GM23248 (cell line): ENCODE data around the gene NTHL1. TPM values are rescaled to one million over a fixed set of nuclear protein-coding genes. Genes with fewer than 3 reads are reported as not detected.

Experiments used
- DNase-seq: peaks from one replicate; pipeline ENCODE4 v3.0.0-alpha.2; 2015
- H2AFZ ChIP-seq: fragments of 200-600 bp; sonication (generic); 2 replicates; pipeline ENCODE4 v1.6.1; 2016; ENCODE audit warnings: antibody characterized with exemption
- H3F3A ChIP-seq: fragments of 200-600 bp; sonication (generic); 2 replicates; pipeline ENCODE4 v1.6.1; 2016; ENCODE audit warnings: mild to moderate bottlenecking, antibody characterized with exemption, mixed run types; ENCODE audit not compliant: insufficient read depth
- H3K27ac ChIP-seq: fragments of 200-600 bp; sonication (generic); 2 replicates; pipeline ENCODE4 v1.5.1; 2016; ENCODE audit warnings: mild to moderate bottlenecking
- H3K27me3 ChIP-seq: fragments of 200-600 bp; sonication (generic); replicated peaks from 2 replicates; pipeline ENCODE4 v1.6.1; 2016; ENCODE audit warnings: mild to moderate bottlenecking; ENCODE audit not compliant: insufficient read depth
- H3K36me3 ChIP-seq: fragments of 200-600 bp; sonication (generic); 2 replicates; pipeline ENCODE4 v1.6.1; 2016; ENCODE audit warnings: low read depth, mild to moderate bottlenecking
- H3K4me1 ChIP-seq: fragments of 200-600 bp; sonication (generic); 2 replicates; pipeline ENCODE4 v1.6.1; 2016; ENCODE audit warnings: mild to moderate bottlenecking; ENCODE audit not compliant: insufficient read depth
- H3K4me2 ChIP-seq: fragments of 200-600 bp; sonication (generic); one replicate; pipeline ENCODE4 v1.6.1; 2016; ENCODE audit warnings: mild to moderate bottlenecking; ENCODE audit not compliant: unreplicated experiment
- H3K4me3 ChIP-seq: fragments of 200-600 bp; sonication (generic); 2 replicates; pipeline ENCODE4 v1.5.1; 2016; ENCODE audit warnings: mild to moderate bottlenecking
- H3K79me2 ChIP-seq: fragments of 200-600 bp; sonication (generic); 2 replicates; pipeline ENCODE4 v1.6.1; 2016; ENCODE audit warnings: mild to moderate bottlenecking; ENCODE audit not compliant: insufficient read depth
- H3K9ac ChIP-seq: fragments of 200-600 bp; sonication (generic); 2 replicates; pipeline ENCODE4 v1.6.1; 2016; ENCODE audit warnings: mild to moderate bottlenecking
- H3K9me2 ChIP-seq: fragments of 200-600 bp; sonication (generic); 2 replicates; pipeline ENCODE4 v1.6.1; 2016; ENCODE audit warnings: mixed run types, mild to moderate bottlenecking, moderate library complexity; ENCODE audit not compliant: insufficient read depth
- H3K9me3 ChIP-seq: fragments of 200-600 bp; sonication (generic); one replicate; pipeline ENCODE4 v1.6.1; 2017; ENCODE audit warnings: low read depth
- H4K20me1 ChIP-seq: fragments of 200-600 bp; sonication (generic); 2 replicates; pipeline ENCODE4 v1.6.0; 2016; ENCODE audit not compliant: insufficient read depth
- EZH2 ChIP-seq: fragments of 200-600 bp; sonication (generic); IDR thresholded peaks from 2 replicates; pipeline ENCODE4 v1.6.1; 2018; ENCODE audit warnings: antibody characterized with exemption, mild to moderate bottlenecking; ENCODE audit not compliant: insufficient read depth, poor library complexity, severe bottlenecking
- EZH2phosphoT487 ChIP-seq: fragments of 200-600 bp; sonication (generic); IDR thresholded peaks from 2 replicates; pipeline ENCODE4 v1.6.1; 2018; ENCODE audit warnings: antibody characterized with exemption, moderate library complexity, mild to moderate bottlenecking, low read depth; ENCODE audit not compliant: insufficient read depth
- WGBS, 2 experiments: methylation state at CpG; one replicate each; pipeline ENCODE4 v1.1.6; 2015 to 2017; ENCODE audit warnings: low lambda C conversion rate in 2 of 2, low coverage in 1 of 2; ENCODE audit errors: missing lambda C conversion rate in 2 of 2; 5-methylcytosine and 5-hydroxymethylcytosine counted together
- in situ Hi-C: fragments of 300-500 bp; cut with MboI; formaldehyde crosslinking; loops from 2 replicates; pipeline ENCODE4 v1.15.0; 2020
- polyA plus RNA-seq: library from polyadenylated mRNA; unstranded; fragments of >200 nt; fragmentation: Nextera tagmentation; extraction: Ambion mirVana; gene quantifications from 2 replicates; pipeline ENCODE4 v1.2.1, GENCODE V29; 2016
- total RNA-seq: library from RNA; depleted of rRNA; stranded (reverse); fragments of >200 nt; shearing (Covaris generic); gene quantifications from 2 replicates; pipeline ENCODE4 v1.2.3, GENCODE V29; 2014

NTHL1 gene
- total and polyA plus RNA-seq, 2 experiments from 2014 or later, result 20.3 to 22.8 TPM

DNA sequence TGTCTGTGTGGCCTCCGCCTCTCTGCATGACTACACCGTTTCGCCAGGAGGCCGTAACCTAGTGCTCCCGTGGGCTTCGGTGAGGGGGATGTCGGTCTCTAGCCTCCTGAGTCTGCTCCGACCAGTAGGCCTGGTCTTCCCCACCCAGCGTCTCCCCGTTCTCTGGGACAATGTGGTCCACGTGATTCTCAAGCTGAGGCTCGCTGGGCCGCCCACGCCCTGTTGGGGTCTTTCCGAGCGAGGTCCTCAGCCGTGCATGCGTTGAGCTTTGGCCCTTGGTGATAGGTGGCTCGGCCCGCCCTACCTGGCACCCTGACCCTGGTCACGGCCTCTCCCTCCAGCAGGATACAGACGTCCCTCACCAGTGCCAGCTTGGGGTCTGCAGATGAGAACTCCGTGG, 31.1 kb upstream of the NTHL1 start:
- no peaks in the 10 kb centered on the region for H3K4me1 ChIP-seq
- H3K27me3 ChIP-seq, result no peaks in the 10 kb centered on the region
- WGBS, 2 experiments, result 89 to 91% methylated on average over 21 to 23 of the region's 23 CpGs
- in situ Hi-C loops, result no loop called here
- no peaks in the 10 kb centered on the region for H3K79me2 ChIP-seq
- DNase-seq, result no peak
- no peaks in the 10 kb centered on the region for H3F3A ChIP-seq
- TF ChIP-seq EZH2phosphoT487, result no peak
- TF ChIP-seq EZH2, result no peak
- H3K9me2 ChIP-seq, result no peaks in the 10 kb centered on the region
- no peaks in the 10 kb centered on the region; the same call in 1 of the 2 replicates for H3K36me3 ChIP-seq
- H3K27ac ChIP-seq, result no peak overlapping the region
- no peaks in the 10 kb centered on the region for H3K9me3 ChIP-seq
- no peaks in the 10 kb centered on the region for H4K20me1 ChIP-seq
- no peak overlapping the region for H3K4me2 ChIP-seq
- H3K9ac ChIP-seq, result no peak overlapping the region
- no peak overlapping the region for H2AFZ ChIP-seq
- H3K4me3 ChIP-seq, result no peak overlapping the region

DNA sequence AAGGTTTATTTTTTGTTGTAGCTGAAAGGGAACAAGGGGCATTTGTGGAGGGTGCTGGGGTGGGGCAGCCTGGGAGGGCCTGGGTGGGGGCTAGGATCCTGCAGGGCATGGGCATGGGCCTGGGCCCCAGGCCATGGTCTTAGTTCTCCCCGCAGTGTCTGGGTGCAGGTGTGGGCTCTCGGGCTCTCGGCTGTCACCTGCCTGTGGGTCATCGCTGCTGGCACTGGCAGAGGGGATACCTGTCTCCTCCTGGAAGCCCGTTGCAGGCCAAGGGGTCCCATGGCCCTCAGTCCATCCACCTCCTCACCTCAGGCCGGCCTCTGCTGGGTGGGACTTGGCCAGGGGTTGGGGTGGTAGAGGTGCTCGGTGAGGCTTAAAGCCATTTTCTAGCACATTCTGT, 30.5 kb upstream of the NTHL1 start:
- H3K4me2 ChIP-seq, result no peak overlapping the region
- 97 to 98% methylated on average over 5 to 7 of the region's 7 CpGs for WGBS, 2 experiments
- no peaks in the 10 kb centered on the region for H3K9me3 ChIP-seq
- H3K79me2 ChIP-seq, result no peaks in the 10 kb centered on the region
- no peak overlapping the region for H2AFZ ChIP-seq
- no peak for DNase-seq
- H3K9me2 ChIP-seq, result no peaks in the 10 kb centered on the region
- H3K9ac ChIP-seq, result no peak overlapping the region
- no peaks in the 10 kb centered on the region; the same call in 1 of the 2 replicates for H3K36me3 ChIP-seq
- in situ Hi-C loops, result no loop called here
- H3K27ac ChIP-seq, result no peak overlapping the region
- TF ChIP-seq EZH2phosphoT487 (no peak), EZH2 (no peak)
- H3F3A ChIP-seq, result no peaks in the 10 kb centered on the region
- H3K4me3 ChIP-seq, result no peak overlapping the region
- H3K27me3 ChIP-seq, result no peaks in the 10 kb centered on the region
- H4K20me1 ChIP-seq, result no peaks in the 10 kb centered on the region
- no peaks in the 10 kb centered on the region for H3K4me1 ChIP-seq

DNA sequence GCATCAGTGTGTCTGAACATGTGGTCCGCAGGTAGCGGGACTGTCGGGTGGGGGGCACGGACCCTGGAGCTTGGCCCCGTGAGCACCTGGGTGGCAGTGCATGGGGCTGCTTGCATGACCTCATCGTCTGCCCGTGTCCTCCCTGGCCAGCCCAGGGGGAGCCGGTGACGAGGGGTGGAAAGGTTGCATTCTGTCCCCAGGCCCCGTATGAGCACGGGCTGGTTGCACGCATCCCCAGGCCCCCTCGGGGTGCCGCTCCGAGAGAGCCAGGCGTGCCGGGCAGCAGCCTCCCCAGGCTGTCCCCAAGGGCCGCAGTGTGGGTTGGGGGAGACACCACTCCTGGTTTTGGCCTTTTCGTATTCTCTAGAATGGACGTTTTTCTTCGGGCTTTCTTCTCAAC, 30.1 kb upstream of the NTHL1 start:
- Histone ChIP-seq H3K36me3 (no peaks in the 10 kb centered on the region; the same call in 1 of the 2 replicates), H3K4me2 (no peak overlapping the region), H3K9me2 (no peaks in the 10 kb centered on the region), H3K79me2 (no peaks in the 10 kb centered on the region), H2AFZ (no peak overlapping the region), H4K20me1 (no peaks in the 10 kb centered on the region), H3K27me3 (no peaks in the 10 kb centered on the region), H3K4me1 (no peaks in the 10 kb centered on the region), H3K4me3 (no peak overlapping the region), H3F3A (no peaks in the 10 kb centered on the region), H3K9ac (no peak overlapping the region), H3K9me3 (no peaks in the 10 kb centered on the region), H3K27ac (no peak overlapping the region)
- DNase-seq, result no peak
- whole genome bisulfite sequencing, 2 experiments, result 92 to 94% methylated on average over 21 of the region's 21 CpGs
- in situ Hi-C loops, result no loop called here
- no peak for TF ChIP-seq EZH2phosphoT487
- no peak for TF ChIP-seq EZH2

DNA sequence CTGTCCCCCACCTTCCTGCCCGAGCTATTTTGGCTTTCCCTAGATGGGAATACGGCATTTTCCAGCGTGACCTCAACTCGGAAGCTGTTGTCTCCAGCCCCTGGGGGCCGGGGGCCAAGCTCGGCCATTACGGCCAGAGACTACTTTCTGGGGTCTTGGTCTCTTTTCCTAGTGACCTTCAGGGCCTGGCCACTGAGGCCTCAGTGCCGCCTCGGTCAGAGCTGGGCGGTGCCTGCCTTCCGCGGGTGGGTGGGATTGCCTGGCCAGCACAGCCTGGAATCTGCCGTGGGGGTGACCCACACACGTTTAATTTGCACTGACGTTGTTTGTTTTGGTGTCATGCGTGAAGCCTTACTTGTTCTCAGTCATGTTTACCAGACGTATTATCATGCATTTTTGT, 29.4 kb upstream of the NTHL1 start:
- TF ChIP-seq EZH2phosphoT487 (no peak), EZH2 (no peak)
- Histone ChIP-seq H4K20me1 (no peaks in the 10 kb centered on the region), H2AFZ (no peak overlapping the region), H3K27me3 (no peaks in the 10 kb centered on the region), H3K4me3 (no peak overlapping the region), H3K27ac (no peak overlapping the region), H3K9me3 (no peaks in the 10 kb centered on the region), H3K4me2 (no peak overlapping the region), H3F3A (no peaks in the 10 kb centered on the region), H3K9me2 (no peaks in the 10 kb centered on the region), H3K4me1 (no peaks in the 10 kb centered on the region), H3K79me2 (no peaks in the 10 kb centered on the region), H3K9ac (no peak overlapping the region), H3K36me3 (no peaks in the 10 kb centered on the region; the same call in 1 of the 2 replicates)
- no peak for DNase-seq
- WGBS, 2 experiments, result 91 to 94% methylated on average over 17 of the region's 17 CpGs
- in situ Hi-C loops, result no loop called here
